ENCODE measurements around the gene RALGAPA2. TPM values are rescaled to one million over a fixed set of nuclear protein-coding genes. Genes with fewer than 3 reads are reported as not detected.

Gene RALGAPA2
- total RNA-seq, 1 donor from 2014 or later, result 28.1 TPM

GRCh38 chr20:20435453-20435852, 277.0 kb downstream of the RALGAPA2 start:
- H3K36me3 Mint-ChIP-seq, result peaks cover 4% of the 10 kb centered on the region
- no peak overlapping the region for H3K4me3 Mint-ChIP-seq
- no peaks in the 10 kb centered on the region for H3K4me1 Mint-ChIP-seq (ENCODE audit: unreplicated experiment)
- no peaks in the 10 kb centered on the region for H3K27me3 Mint-ChIP-seq
- DNase-seq (ENCODE audit: extremely low spot score, unreplicated experiment), result no peak
- H3K9me3 Mint-ChIP-seq, result no peaks in the 10 kb centered on the region
- TF ChIP-seq CTCF (conservative IDR thresholded peaks at IDR 0.05), result no peak
- no peak overlapping the region for H3K27ac Mint-ChIP-seq

GRCh38 chr20:20432618-20433286, 279.7 kb downstream of the RALGAPA2 start:
- H3K27ac Mint-ChIP-seq, result no peak overlapping the region
- H3K9me3 Mint-ChIP-seq, result no peaks in the 10 kb centered on the region
- TF ChIP-seq CTCF (conservative IDR thresholded peaks at IDR 0.05), result no peak
- no peaks in the 10 kb centered on the region for H3K4me1 Mint-ChIP-seq (ENCODE audit: unreplicated experiment)
- no peaks in the 10 kb centered on the region for H3K27me3 Mint-ChIP-seq
- H3K36me3 Mint-ChIP-seq, result peaks cover 4% of the 10 kb centered on the region
- DNase-seq (ENCODE audit: extremely low spot score, unreplicated experiment), result no peak
- no peak overlapping the region for H3K4me3 Mint-ChIP-seq

GRCh38 chr20:20430066-20430465, 282.4 kb downstream of the RALGAPA2 start:
- no peaks in the 10 kb centered on the region for H3K9me3 Mint-ChIP-seq
- no peaks in the 10 kb centered on the region for H3K4me1 Mint-ChIP-seq (ENCODE audit: unreplicated experiment)
- no peak overlapping the region for H3K4me3 Mint-ChIP-seq

GRCh38 chr20:20428067-20428466, 284.4 kb downstream of the RALGAPA2 start:
- no peak for TF ChIP-seq CTCF (conservative IDR thresholded peaks at IDR 0.05)
- no peaks in the 10 kb centered on the region for H3K4me1 Mint-ChIP-seq (ENCODE audit: unreplicated experiment)
- no peak for DNase-seq (ENCODE audit: extremely low spot score, unreplicated experiment)
- no peaks in the 10 kb centered on the region for H3K27me3 Mint-ChIP-seq
- H3K36me3 Mint-ChIP-seq, result no peaks in the 10 kb centered on the region
- no peak overlapping the region for H3K27ac Mint-ChIP-seq
- no peaks in the 10 kb centered on the region for H3K9me3 Mint-ChIP-seq
- no peak overlapping the region for H3K4me3 Mint-ChIP-seq

More at GRCh38 chr20:20430066-20430465, 282.4 kb downstream of the RALGAPA2 start:
- Mint-ChIP-seq H3K36me3 (no peaks in the 10 kb centered on the region), H3K27ac (no peak overlapping the region), H3K27me3 (no peaks in the 10 kb centered on the region)
- no peak for TF ChIP-seq CTCF (conservative IDR thresholded peaks at IDR 0.05)
- no peak for DNase-seq (ENCODE audit: extremely low spot score, unreplicated experiment)

- Mint-ChIP-seq H3K4me1 (ENCODE audit: unreplicated experiment) (no peaks in the 10 kb centered on the region), H3K27ac (peak overlapping the region; percentile 81), H3K4me3 (no peak overlapping the region), H3K36me3 (no peaks in the 10 kb centered on the region), H3K27me3 (no peaks in the 10 kb centered on the region), H3K9me3 (no peaks in the 10 kb centered on the region)
- DNase-seq (ENCODE audit: extremely low spot score, unreplicated experiment), result no peak
- TF ChIP-seq CTCF (conservative IDR thresholded peaks at IDR 0.05), result no peak
Observed at GRCh38 chr20:20427227-20427864, 285.1 kb downstream of the RALGAPA2 start.

Data from type B pancreatic cell (in vitro differentiated cells).